Astrocyte of the cerebellum (primary cell): ENCODE data around the gene TMEM80.
A peak's percentile ranks its signal among the peaks of the same experiment; 100 is the strongest.
"Not testable (repeated sequence)": the region's sequence is repeated elsewhere in the genome, so short reads cannot be mapped to it uniquely, and the experiment has no call there.

Experiments
- DNase-seq: peaks from one replicate; pipeline ENCODE4 v3.0.0-alpha.2; 2011; ENCODE audit warnings: low read depth
- H3K4me3 ChIP-seq: 2 replicates; pipeline ENCODE4 v1.5.1; 2011; ENCODE audit warnings: mild to moderate bottlenecking, low read depth, low read length, moderate library complexity
- in situ Hi-C: cut with HindIII; loops from 2 replicates; pipeline ENCODE4 v1.10.0; 2017; ENCODE audit warnings: low sequenced_read_pairs
- TF ChIP-seq, protein P1 (sequence below): IDR thresholded peaks from 2 replicates; pipeline ENCODE4 v1.5.1; 2012; ENCODE audit warnings: low read length, low read depth, moderate library complexity, mild to moderate bottlenecking; ENCODE audit errors: missing control alignments

TMEM80 gene

DNA sequence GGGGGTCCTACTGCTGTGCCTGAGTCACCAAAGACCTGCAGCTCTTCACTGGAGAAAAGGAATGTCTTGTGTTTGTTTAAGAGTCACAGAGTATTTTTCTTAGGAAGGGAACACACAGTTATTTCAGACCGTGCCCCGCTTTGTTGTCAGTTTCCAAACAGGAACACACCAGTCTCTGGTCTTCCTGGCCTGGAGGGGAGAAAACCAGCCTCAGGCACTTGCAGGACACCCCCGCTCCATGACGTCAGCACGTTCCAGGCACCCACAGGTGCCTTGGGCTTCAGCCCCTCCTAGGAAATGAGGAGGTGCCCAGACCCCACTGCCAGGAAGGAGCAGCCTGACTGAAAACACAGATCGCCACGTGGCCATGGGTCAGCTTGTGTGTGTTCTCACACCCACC, 6.0 kb upstream of the TMEM80 start:
- TF ChIP-seq, protein P1, sequence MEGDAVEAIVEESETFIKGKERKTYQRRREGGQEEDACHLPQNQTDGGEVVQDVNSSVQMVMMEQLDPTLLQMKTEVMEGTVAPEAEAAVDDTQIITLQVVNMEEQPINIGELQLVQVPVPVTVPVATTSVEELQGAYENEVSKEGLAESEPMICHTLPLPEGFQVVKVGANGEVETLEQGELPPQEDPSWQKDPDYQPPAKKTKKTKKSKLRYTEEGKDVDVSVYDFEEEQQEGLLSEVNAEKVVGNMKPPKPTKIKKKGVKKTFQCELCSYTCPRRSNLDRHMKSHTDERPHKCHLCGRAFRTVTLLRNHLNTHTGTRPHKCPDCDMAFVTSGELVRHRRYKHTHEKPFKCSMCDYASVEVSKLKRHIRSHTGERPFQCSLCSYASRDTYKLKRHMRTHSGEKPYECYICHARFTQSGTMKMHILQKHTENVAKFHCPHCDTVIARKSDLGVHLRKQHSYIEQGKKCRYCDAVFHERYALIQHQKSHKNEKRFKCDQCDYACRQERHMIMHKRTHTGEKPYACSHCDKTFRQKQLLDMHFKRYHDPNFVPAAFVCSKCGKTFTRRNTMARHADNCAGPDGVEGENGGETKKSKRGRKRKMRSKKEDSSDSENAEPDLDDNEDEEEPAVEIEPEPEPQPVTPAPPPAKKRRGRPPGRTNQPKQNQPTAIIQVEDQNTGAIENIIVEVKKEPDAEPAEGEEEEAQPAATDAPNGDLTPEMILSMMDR: no peak
- DNase-seq: no peak
- in situ Hi-C loops: no loop called here
- H3K4me3 ChIP-seq: no peak overlapping the region

DNA sequence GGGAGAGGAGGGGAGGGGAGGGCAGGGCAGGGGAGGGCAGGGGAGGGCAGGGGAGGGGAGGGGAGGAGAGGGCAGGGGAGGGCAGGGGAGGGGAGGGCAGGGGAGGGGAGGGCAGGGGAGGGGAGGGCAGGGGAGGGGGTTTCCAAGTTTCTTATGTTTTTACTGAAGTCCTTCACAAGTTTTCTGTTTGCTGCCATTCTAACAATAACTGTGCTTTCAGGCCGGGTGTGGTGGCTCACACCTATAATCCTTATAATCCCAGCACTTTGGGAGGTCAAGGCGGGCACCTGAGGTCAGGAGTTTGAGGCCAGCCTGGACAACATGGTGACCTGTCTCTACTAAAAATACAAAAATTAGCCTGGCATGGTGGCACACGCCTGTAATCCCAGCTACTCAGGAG, 5.4 kb upstream of the TMEM80 start:
- H3K4me3 ChIP-seq, in situ Hi-C loops, DNase-seq: not testable (repeated sequence)

DNA sequence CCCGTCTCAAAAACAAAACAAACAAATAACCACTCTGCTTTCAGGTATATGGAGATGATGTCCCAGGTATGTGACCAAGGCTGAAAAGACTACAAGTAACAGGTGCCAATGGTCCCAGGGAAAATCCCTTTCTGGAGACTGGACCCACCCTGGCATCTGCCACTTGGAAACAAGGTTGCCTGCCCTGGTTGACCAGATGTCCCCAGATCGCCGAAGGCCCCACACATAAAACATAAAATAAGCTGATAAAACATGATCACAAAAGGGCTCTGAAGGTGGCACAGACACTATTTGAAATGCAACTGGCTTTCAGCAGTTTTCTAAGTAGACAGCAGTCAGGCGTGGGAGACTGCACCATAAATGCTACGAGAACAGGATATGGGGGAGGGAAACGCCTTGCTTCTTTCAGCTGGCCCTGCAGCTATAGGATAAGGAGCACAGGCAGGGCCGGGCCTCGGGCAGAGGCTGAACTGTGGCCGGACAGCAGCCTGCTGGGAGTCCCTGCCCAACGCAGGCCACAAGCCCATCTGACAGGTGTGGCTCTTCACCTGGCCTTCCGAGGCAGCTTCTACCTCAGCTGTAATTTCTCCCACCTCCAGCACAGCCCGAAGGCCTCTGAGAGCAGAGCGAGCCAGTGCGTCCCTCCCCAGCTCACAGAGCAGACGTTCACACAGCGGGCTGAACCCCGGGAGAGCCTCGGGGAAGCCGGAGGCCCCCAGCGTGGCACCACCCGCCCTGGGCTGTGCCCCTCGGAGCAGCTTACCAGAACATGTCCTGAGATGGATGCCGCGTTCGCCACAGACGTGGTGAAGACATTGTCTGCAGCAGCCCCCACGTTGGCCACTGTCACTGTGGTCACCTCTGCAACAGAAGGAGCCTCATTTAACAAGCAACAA, 4.6 kb upstream of the TMEM80 start:
- DNase-seq: no peak
- TF ChIP-seq, protein P1: no peak
- in situ Hi-C loops: no loop called here
- H3K4me3 ChIP-seq: no peak overlapping the region

DNA sequence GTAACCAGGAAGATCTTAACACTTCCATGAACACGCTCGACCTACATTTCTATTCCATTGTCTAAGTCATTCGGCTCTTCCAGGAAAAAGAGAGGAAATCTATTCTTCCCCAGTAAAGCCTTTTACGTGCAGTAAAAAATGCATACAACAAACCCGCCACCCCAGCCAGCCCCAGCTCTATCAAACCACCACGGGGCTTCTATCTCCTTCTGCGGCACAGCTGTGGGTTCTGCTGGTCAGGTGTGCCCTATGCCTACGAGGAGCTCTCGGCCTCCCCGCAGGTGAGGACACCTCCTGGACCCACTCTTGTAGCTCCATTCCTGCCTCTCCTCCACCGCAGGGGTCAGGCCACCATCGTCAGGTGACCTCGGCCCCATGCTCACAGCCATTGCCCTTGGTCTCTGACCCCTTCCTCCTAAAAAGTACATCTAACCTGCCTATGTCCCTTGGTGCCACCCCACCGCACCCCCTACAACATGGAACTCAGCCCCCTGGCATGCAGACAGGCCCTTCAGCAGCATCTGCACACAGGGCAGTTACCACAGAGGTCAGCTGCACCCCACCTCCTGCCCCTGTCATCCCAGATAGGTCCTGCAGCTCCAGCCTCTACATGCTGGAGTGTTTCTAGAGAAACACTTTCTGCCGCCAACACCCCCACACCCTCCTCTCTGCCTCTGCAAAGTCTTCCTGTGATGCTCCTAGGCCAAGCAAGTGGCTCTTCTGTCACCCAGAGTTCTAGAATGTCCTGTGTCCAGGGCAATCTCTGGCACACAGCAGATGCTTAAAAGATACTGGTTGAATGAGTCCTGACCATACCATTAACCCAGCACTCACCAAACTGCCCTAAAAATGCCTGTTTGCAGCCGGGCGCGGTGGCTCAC, 3.7 kb upstream of the TMEM80 start:
- in situ Hi-C loops: no loop called here
- TF ChIP-seq, protein P1: no peak
- no peak for DNase-seq
- H3K4me3 ChIP-seq: no peak overlapping the region

DNA sequence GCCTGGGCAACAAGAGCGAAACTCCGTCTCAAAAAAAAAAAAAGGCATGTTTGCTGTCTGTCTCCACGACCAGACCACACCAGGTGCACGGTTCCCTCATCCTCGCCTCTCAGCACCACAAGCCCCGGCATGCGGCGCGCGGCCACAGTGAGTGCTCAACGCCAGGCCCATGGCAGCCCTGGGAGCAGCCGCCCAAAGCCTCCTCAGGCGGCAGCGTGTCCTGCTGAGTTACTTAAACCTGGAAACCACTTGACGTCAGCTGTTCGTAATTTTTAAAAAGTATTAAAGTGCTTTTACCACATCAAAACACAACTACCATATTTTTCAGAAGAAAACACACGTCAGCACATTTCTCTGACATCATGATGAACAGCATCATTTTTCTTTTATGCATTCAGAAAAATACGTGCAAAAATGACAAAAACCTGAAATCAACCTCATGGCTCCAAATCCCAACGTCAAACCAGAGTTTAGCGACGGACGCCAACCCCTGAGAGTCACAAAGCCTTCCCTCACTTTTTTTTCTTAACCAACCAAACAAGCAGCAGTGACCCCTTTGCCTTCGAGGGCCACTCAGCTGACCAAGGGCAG, 2.7 kb upstream of the TMEM80 start:
- in situ Hi-C loops: no loop called here
- TF ChIP-seq, protein P1: no peak
- no peak for DNase-seq
- peak overlapping the region; percentile 92 for H3K4me3 ChIP-seq

DNA sequence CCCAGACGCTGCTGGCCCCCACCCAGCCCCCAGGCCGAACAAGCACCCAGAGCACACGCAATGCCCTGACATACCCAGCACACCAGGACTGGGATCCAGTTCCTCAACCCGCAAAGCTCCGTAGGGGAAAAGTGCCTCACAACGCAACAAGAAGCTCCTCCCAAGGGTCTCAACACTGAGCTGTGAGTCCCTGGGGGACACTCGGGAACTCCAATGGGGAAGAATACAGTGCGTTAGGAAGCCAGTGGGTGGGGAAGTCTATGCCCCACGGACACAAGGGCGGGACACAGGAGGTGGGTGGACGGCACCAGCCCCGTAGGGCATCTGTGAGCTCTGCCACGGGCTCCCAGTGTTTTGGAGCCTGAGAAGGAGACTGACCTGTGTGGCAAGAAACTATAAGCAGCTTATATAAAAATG, 2.2 kb upstream of the TMEM80 start:
- H3K4me3 ChIP-seq: peak overlapping the region; percentile 92
- no peak for DNase-seq
- in situ Hi-C loops: no loop called here
- TF ChIP-seq, protein P1: no peak
